GM19025 (cell line): ENCODE results near the gene DLGAP5.

Experiments
- ATAC-seq: cut with Tn5 transposase; IDR thresholded peaks from one replicate; pipeline ENCODE4 v1.9.1; 2021; ENCODE audit warnings: mild to moderate bottlenecking, low read depth, moderate library complexity; ENCODE audit not compliant: unreplicated experiment

DLGAP5 gene

GRCh38 chr14:55115861-55116245, 75.5 kb downstream of the DLGAP5 start:
- no peak for ATAC-seq

DNA sequence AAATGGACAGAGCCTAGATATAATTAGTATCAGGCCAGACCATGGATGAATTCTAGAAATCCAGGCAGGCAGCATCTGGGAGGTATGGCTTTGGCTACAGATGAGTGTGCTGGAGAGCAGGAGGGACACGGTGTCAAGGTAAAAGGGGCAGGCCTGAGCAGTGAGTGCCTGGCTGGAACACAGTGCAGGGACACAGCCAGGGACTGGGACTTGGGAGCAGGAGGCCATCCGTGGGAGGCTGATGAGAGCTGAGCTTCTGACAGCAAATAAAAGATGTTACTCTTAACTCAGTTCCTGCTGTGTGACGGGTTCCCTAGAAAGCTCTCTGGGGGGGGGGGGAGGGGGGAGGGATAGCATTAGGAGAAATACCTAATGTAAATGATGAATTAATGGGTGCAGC, 75.9 kb downstream of the DLGAP5 start:
- ATAC-seq = no peak

- no peak for ATAC-seq
Measured at GRCh38 chr14:55114720-55115119, 76.7 kb downstream of the DLGAP5 start.

DNA sequence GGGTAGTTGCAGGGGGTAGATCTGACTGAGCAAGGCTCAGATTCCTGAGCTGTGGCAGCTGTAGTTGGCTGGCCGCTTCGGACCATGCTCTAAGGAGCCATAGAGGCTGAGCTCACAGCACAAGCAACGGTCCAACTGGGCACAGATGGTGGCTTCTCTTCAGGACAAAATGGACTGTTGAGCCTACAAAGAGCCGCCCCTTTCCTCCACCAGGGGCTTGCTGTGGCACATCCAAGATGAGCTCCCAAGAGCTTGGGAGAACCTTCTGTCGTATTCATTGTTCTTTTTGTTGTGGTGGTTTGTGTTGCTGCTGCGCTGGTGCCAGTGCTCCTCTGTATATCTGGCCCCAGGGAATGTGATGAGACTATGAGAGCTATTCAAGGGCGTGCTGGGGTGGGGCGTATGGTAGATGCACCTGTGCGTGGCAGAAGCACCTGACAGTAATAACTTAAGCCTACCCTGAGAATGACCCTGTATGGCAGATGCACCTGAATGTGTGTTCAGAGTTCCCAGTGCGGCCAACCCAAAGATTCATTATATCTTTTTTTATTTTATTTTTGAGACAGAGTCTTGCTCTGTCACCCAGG, 80.2 kb downstream of the DLGAP5 start:
- no peak for ATAC-seq

DNA sequence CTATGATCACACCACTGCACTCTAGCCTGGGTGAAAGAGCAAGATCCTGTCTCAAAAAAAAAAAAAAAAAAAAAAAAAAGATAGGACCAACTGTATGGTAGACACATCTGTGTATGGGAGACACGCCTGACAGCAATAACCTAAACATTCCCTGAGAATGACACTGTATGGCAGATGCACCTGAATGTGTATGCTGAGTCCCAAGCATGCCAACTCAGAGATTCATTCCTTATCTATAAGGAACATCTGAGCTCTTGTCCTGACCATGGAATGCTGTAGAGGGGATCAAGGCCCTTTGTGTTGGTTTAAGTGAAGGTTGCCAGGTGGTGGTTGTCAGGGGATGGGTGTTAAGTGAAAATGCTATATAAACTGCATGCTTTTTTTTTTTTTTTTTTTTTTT, 81.5 kb downstream of the DLGAP5 start:
- no peak for ATAC-seq

DNA sequence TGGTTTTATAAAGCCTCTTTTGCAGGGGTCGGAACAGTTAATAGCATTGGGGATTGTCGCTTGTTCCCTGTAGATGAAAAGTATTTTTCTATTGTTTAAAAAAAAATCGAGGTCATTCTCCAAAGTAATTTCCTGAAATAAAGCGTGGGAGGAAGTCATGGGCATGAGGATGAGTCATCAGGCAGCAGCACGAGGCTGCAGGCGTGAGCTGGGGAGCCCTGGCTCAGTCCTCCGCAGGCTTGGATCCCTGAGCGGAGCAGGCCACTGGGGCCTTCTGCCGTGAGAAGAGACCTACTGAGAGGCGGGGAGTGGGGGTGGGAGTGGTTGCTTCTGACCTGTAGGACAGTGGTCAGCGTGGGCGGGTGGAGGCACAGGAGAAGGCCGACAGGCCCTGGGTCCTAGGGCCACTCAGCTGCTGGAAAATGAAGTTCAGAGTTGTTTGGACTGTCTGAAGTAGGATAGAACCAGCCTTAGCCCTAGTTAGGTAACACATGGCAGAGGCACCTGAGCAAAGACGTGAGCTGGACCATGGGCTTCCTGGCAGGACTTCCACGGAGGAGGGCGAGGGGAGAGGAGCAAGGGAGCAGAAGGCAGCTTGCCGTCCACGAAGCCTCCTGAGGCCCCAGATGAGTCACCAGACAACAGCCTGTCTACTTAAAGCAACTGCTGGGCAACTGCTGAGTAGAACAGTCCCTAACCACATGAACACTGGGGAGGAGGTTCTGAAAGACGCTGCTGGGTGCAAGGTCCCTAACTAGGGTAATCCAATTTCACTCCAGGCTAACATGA, 83.4 kb downstream of the DLGAP5 start:
- no peak for ATAC-seq

- no peak for ATAC-seq
Measured at GRCh38 chr14:55105991-55106390, 85.4 kb downstream of the DLGAP5 start.

DNA sequence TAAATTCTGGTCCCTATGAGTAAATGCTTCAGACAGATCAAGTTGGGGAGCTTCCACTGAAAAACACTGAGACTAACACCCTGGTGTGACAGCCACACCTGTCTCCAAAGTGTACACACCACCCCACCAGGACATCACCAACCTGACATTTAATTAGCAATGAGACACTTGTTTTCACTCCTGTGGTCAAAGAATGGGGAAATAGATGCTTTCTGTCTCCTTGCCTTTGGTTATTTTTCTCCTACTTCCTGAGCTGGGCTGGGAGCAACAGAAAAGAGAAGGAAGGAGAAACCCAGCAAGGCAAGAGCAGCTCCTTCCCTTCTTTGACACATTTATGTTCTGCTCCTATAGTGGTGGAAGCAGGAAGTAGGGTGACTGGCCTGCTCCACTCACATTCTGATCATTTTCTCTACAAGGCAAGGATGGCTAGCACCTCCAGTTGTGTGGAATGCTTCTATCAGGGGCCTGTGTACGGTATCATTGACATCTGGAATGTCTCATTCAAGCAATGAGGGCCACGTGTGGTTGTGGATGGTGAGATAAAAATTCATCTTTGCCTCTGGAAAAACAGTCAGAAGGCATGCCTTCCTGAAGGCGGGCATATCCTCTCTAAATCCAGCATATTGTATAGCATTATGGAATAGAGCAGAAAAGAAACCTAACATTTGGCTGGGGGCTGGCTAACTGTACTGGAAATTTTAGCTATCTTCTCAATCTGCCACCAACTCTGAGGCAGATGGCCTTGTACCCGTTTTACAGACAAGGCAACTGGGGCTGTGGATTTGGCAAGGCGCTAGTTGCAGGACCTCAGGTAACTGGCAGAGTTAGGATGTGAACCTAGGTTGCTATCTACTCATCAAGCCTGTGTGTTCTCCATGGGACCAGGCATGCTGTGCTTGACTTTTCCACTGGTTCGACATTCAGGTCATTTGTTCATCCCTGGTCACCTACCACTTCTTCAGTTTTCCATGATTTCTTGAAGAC, 87.1 kb downstream of the DLGAP5 start:
- ATAC-seq = no peak

- peak; percentile 32 for ATAC-seq
Measured at GRCh38 chr14:55103005-55103640, 88.3 kb downstream of the DLGAP5 start.

DNA sequence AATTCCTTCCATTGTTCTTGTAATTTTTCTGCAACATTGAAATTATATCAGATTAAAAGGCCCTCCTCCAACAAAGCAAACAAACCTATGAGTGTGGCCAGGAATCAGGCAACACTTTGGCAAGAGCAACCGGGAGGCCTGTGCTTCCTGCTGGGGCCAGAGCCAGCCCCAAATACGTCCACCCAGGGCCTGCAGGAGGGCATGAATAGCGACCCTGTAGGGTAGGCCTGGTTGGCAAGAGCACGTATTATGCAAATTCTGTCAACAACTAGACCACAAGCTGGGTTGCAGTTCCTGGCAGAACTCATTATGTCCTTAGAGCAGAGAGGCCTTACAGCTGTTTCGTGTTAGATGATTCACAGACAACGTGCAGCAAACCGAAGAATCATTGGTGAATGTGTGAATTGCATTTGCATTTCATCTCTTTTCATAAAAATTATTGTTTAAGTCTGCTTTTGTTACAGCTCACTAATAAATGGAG, 89.2 kb downstream of the DLGAP5 start:
- ATAC-seq = peak; percentile 68

DNA sequence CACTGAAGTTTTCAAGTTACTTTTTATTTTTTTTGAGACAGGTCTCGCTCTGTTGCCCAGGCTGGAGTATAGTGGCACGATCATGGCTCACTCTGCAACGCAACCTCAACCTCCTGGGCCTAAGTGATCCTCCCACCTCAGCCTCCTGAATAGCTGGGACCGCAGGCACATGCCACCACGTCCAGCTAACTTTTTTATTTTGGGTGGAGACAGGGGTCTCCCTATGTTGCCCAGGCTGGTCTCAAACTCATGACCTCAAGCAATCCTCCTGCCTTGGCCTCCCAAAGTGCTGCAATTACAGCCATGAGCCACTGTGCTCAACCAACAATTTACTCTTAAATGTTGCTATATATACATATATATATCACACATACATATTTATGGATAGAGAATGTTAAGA, 89.7 kb downstream of the DLGAP5 start:
- ATAC-seq = no peak

DNA sequence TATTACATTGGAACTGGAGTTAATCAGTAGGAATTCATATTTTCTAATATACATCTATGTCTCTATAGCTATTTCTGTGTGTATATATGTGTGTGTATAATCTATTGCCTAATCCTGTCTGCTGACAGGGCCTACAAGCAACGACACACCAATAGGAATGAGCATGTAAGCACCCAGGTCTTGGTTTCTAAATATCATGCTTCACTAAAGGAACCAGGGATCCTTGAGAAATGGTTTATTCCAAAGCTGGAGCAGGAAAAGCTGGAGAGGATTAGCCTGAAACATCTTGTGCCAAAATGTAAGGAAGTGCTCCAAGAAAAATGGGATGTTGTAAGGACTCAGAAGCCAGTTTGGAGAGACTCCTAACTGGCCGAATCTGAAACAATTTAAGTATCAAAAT, 91.6 kb downstream of the DLGAP5 start:
- ATAC-seq = no peak

- ATAC-seq = no peak
Measured at GRCh38 chr14:55098561-55098898, 92.9 kb downstream of the DLGAP5 start.
